ENCODE results near the gene NSF.
"Not testable (repeated sequence)": the region's sequence is repeated elsewhere in the genome, so short reads cannot be mapped to it uniquely, and the experiment has no call there.

NSF gene

GRCh38 chr17:46647251-46647650, 56.8 kb downstream of the NSF start:
- not testable (repeated sequence) for H3K27me3 ChIP-seq (ENCODE audit: control insufficient read depth, insufficient read depth, low read length); H3K4me1 ChIP-seq (ENCODE audit: control insufficient read depth, insufficient read depth, low read length); H3K4me3 ChIP-seq (ENCODE audit: low read length); H3K9me3 ChIP-seq (ENCODE audit: control insufficient read depth, low read length); H3K9ac ChIP-seq (ENCODE audit: low read length); H3K36me3 ChIP-seq (ENCODE audit: control insufficient read depth, insufficient read depth, low read length)

- not testable (repeated sequence) for H3K9ac ChIP-seq (ENCODE audit: low read length); H3K4me3 ChIP-seq (ENCODE audit: low read length); H3K9me3 ChIP-seq (ENCODE audit: control insufficient read depth, low read length); H3K27me3 ChIP-seq (ENCODE audit: control insufficient read depth, insufficient read depth, low read length); H3K36me3 ChIP-seq (ENCODE audit: control insufficient read depth, insufficient read depth, low read length); H3K4me1 ChIP-seq (ENCODE audit: control insufficient read depth, insufficient read depth, low read length)
These were observed 57.3 kb downstream of the NSF start for GRCh38 chr17:46647688-46648278.

GRCh38 chr17:46649246-46649645, 58.8 kb downstream of the NSF start:
- H3K9me3 ChIP-seq (ENCODE audit: control insufficient read depth, low read length) = not testable (repeated sequence)

GRCh38 chr17:46652024-46652643, 61.7 kb downstream of the NSF start:
- not testable (repeated sequence) for H3K36me3 ChIP-seq (ENCODE audit: control insufficient read depth, insufficient read depth, low read length)

More at GRCh38 chr17:46649246-46649645, 58.8 kb downstream of the NSF start:
- not testable (repeated sequence) for H3K4me3 ChIP-seq (ENCODE audit: low read length); H3K4me1 ChIP-seq (ENCODE audit: control insufficient read depth, insufficient read depth, low read length); H3K36me3 ChIP-seq (ENCODE audit: control insufficient read depth, insufficient read depth, low read length); H3K27me3 ChIP-seq (ENCODE audit: control insufficient read depth, insufficient read depth, low read length); H3K9ac ChIP-seq (ENCODE audit: low read length)

GRCh38 chr17:46658235-46658634, 67.8 kb downstream of the NSF start:
- H3K9me3 ChIP-seq (ENCODE audit: control insufficient read depth, low read length); H3K9ac ChIP-seq (ENCODE audit: low read length); H3K36me3 ChIP-seq (ENCODE audit: control insufficient read depth, insufficient read depth, low read length); H3K4me3 ChIP-seq (ENCODE audit: low read length); H3K4me1 ChIP-seq (ENCODE audit: control insufficient read depth, insufficient read depth, low read length); H3K27me3 ChIP-seq (ENCODE audit: control insufficient read depth, insufficient read depth, low read length): not testable (repeated sequence)

More at GRCh38 chr17:46652024-46652643, 61.7 kb downstream of the NSF start:
- H3K4me1 ChIP-seq (ENCODE audit: control insufficient read depth, insufficient read depth, low read length); H3K27me3 ChIP-seq (ENCODE audit: control insufficient read depth, insufficient read depth, low read length); H3K9me3 ChIP-seq (ENCODE audit: control insufficient read depth, low read length); H3K4me3 ChIP-seq (ENCODE audit: low read length); H3K9ac ChIP-seq (ENCODE audit: low read length): not testable (repeated sequence)

GRCh38 chr17:46659702-46660101, 69.2 kb downstream of the NSF start:
- not testable (repeated sequence) for H3K9me3 ChIP-seq (ENCODE audit: control insufficient read depth, low read length); H3K4me1 ChIP-seq (ENCODE audit: control insufficient read depth, insufficient read depth, low read length); H3K9ac ChIP-seq (ENCODE audit: low read length); H3K36me3 ChIP-seq (ENCODE audit: control insufficient read depth, insufficient read depth, low read length); H3K27me3 ChIP-seq (ENCODE audit: control insufficient read depth, insufficient read depth, low read length); H3K4me3 ChIP-seq (ENCODE audit: low read length)

- H3K9me3 ChIP-seq (ENCODE audit: control insufficient read depth, low read length); H3K4me3 ChIP-seq (ENCODE audit: low read length); H3K4me1 ChIP-seq (ENCODE audit: control insufficient read depth, insufficient read depth, low read length); H3K27me3 ChIP-seq (ENCODE audit: control insufficient read depth, insufficient read depth, low read length); H3K9ac ChIP-seq (ENCODE audit: low read length); H3K36me3 ChIP-seq (ENCODE audit: control insufficient read depth, insufficient read depth, low read length): not testable (repeated sequence)
These were observed 72.7 kb downstream of the NSF start for GRCh38 chr17:46663123-46663522.

GRCh38 chr17:46663552-46663951, 73.1 kb downstream of the NSF start:
- not testable (repeated sequence) for H3K9me3 ChIP-seq (ENCODE audit: control insufficient read depth, low read length); H3K4me1 ChIP-seq (ENCODE audit: control insufficient read depth, insufficient read depth, low read length); H3K4me3 ChIP-seq (ENCODE audit: low read length); H3K36me3 ChIP-seq (ENCODE audit: control insufficient read depth, insufficient read depth, low read length); H3K9ac ChIP-seq (ENCODE audit: low read length); H3K27me3 ChIP-seq (ENCODE audit: control insufficient read depth, insufficient read depth, low read length)

GRCh38 chr17:46665969-46666368, 75.5 kb downstream of the NSF start:
- not testable (repeated sequence) for H3K27me3 ChIP-seq (ENCODE audit: control insufficient read depth, insufficient read depth, low read length); H3K4me1 ChIP-seq (ENCODE audit: control insufficient read depth, insufficient read depth, low read length); H3K9me3 ChIP-seq (ENCODE audit: control insufficient read depth, low read length); H3K36me3 ChIP-seq (ENCODE audit: control insufficient read depth, insufficient read depth, low read length); H3K9ac ChIP-seq (ENCODE audit: low read length); H3K4me3 ChIP-seq (ENCODE audit: low read length)

GRCh38 chr17:46670789-46671188, 80.3 kb downstream of the NSF start:
- not testable (repeated sequence) for H3K36me3 ChIP-seq (ENCODE audit: control insufficient read depth, insufficient read depth, low read length); H3K27me3 ChIP-seq (ENCODE audit: control insufficient read depth, insufficient read depth, low read length); H3K4me1 ChIP-seq (ENCODE audit: control insufficient read depth, insufficient read depth, low read length); H3K4me3 ChIP-seq (ENCODE audit: low read length); H3K9me3 ChIP-seq (ENCODE audit: control insufficient read depth, low read length); H3K9ac ChIP-seq (ENCODE audit: low read length)

GRCh38 chr17:46672777-46673176, 82.3 kb downstream of the NSF start:
- H3K4me3 ChIP-seq (ENCODE audit: low read length); H3K9ac ChIP-seq (ENCODE audit: low read length); H3K9me3 ChIP-seq (ENCODE audit: control insufficient read depth, low read length); H3K4me1 ChIP-seq (ENCODE audit: control insufficient read depth, insufficient read depth, low read length); H3K36me3 ChIP-seq (ENCODE audit: control insufficient read depth, insufficient read depth, low read length); H3K27me3 ChIP-seq (ENCODE audit: control insufficient read depth, insufficient read depth, low read length): not testable (repeated sequence)

GRCh38 chr17:46677819-46678218, 87.3 kb downstream of the NSF start:
- H3K4me1 ChIP-seq (ENCODE audit: control insufficient read depth, insufficient read depth, low read length); H3K4me3 ChIP-seq (ENCODE audit: low read length); H3K9ac ChIP-seq (ENCODE audit: low read length); H3K9me3 ChIP-seq (ENCODE audit: control insufficient read depth, low read length); H3K27me3 ChIP-seq (ENCODE audit: control insufficient read depth, insufficient read depth, low read length); H3K36me3 ChIP-seq (ENCODE audit: control insufficient read depth, insufficient read depth, low read length): not testable (repeated sequence)

- not testable (repeated sequence) for H3K4me1 ChIP-seq (ENCODE audit: control insufficient read depth, insufficient read depth, low read length); H3K9me3 ChIP-seq (ENCODE audit: control insufficient read depth, low read length); H3K4me3 ChIP-seq (ENCODE audit: low read length); H3K36me3 ChIP-seq (ENCODE audit: control insufficient read depth, insufficient read depth, low read length); H3K9ac ChIP-seq (ENCODE audit: low read length); H3K27me3 ChIP-seq (ENCODE audit: control insufficient read depth, insufficient read depth, low read length)
These were observed 93.2 kb downstream of the NSF start for GRCh38 chr17:46683653-46684052.
